GM18508 (cell line): Measurements from ENCODE around the gene VEGFA.

ENCODE experiments used
- ATAC-seq: cut with Tn5 transposase; IDR thresholded peaks from one replicate; pipeline ENCODE4 v1.9.1; 2021; ENCODE audit warnings: moderate number of reproducible peaks; ENCODE audit not compliant: insufficient read depth, unreplicated experiment

The VEGFA gene

DNA sequence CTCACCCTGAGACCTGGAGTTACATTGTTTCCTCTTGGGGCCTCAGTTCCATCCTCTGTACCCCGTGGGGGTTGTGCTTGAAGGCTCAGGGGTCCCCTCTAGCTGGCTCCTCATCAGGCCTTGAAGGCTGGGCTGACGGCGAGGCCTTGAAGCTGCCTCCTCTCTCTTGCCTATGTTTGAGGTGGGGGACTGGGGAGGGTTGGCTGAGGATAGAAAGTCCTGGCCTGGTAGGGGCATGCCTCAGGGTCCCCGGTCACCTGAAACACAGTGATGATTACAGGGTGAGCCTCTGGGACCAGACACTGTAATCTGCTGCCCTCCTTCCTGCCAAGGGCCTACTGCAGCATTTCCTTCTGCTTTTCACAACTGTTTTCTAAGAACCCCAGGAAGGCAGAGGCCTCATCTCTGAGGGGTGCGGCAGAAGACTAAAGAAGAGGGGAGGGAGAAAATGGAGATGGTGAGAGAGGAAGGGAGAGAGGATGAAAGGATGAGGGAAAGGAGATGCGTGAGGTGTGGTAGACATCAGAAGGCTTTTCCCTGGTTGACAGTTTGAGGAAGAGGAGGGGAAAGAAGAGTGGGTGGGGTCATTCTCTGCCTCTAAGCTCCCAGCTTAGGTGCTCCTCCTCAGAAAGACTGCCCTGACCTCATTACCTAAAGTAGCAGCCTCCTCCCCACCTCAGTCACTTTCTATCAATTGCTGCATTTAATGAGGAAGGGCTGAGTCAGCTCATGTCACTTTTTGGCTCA lies 29.7 kb downstream of the VEGFA start:
- no peak for ATAC-seq

- ATAC-seq, result no peak
Measured at GRCh38 chr6:43800298-43800623, 30.2 kb downstream of the VEGFA start.

DNA sequence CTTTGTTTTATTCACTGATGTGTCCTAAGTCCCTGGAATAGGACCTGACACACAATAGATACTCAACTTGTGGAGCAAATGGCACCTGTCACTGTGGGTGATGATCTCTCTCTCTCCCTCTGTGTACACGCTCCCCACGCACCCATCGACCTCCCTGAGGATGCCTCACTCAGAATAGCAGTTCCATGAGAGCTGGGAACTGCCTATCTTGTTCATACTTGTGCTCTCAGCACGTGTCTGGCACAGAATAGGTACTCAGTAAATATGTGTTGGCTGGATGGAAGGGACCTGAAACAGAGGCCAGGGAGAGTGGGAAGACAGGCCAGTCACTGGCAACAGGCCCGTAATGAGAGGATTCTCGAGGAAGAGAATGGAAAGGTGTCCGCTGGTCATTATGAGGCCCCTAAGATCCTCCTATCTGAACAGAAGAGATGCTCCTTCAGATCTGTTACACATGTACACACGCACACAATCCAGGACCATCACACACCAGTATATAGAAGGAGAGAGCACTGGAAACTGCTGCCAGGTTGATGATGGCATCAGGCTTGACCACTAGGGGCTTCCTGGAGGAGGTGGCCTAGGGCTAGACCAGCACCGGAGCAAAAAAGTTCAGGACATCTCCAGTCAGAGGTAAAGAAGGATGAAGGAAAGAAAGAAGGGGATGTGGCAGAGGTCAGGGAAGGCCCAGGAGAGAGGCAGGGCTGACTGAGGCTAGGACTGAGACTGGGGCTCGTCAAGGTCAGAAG lies 30.9 kb downstream of the VEGFA start:
- ATAC-seq, result no peak

DNA sequence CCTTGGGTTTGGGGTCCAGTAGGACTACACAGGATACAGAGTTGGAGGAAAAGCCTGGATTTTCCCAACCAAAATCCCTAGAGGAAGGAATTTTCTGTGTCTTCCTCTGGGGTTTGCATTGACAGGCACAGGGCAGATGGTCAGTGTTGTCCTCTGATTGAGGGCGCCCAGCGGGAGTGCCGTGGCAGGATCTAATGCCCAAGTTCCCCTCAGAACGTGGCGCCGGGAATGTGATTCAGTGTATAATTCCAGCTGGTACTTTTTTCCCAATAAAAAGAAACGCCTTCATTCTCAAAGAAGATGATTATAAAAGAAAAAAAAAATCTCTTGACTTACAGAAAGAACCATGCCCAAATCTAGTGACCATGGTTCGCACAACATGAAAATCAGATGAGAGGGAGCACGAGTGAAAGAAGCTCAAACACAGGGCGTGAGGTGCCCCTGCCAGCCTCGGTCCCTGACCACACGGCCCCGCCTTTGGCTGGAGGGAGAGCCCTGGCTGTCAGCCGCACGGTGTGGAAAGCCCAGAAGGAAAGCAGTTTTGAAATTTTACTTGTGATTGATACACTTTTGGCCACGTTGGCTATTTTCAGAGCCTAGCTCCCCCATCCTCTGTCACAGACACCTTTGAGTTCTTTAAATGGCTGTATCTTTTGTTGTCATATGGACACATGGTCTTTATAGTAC lies 31.6 kb downstream of the VEGFA start:
- ATAC-seq, result no peak

DNA sequence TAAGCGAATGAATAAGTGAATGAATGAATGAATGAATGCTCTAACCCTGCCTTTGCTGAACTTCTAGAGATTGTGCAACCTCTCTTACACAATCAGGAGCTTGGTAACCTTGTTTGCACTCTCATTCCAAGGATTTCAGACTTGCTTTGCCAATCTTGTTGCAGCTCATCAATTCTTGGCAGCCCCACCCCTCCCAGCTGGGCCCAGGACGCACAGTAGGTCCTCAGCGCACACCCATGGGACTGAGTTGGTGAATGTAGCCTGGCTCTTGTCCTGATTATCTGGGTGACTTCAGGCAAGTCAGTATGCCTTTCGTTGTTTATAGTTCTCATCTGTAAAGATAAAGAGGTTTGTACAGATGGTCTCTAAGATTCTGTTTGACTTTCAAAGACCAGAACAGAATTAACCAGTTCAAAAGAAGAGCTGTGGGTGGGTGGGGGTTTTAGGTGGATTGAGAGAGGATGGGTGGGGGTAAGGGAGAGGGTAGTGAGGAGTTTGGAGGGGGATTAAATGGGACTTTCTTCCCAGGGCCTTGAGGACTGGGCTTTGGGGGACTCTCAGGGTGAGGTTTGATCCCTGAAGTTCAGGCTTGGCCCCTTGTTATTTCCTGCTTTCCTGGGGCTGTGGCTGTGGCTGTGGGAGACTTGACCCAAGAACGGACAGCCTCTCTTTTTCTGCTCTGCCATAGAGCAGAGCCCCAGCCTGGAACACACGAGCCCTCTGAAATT lies 33.2 kb downstream of the VEGFA start:
- no peak for ATAC-seq

DNA sequence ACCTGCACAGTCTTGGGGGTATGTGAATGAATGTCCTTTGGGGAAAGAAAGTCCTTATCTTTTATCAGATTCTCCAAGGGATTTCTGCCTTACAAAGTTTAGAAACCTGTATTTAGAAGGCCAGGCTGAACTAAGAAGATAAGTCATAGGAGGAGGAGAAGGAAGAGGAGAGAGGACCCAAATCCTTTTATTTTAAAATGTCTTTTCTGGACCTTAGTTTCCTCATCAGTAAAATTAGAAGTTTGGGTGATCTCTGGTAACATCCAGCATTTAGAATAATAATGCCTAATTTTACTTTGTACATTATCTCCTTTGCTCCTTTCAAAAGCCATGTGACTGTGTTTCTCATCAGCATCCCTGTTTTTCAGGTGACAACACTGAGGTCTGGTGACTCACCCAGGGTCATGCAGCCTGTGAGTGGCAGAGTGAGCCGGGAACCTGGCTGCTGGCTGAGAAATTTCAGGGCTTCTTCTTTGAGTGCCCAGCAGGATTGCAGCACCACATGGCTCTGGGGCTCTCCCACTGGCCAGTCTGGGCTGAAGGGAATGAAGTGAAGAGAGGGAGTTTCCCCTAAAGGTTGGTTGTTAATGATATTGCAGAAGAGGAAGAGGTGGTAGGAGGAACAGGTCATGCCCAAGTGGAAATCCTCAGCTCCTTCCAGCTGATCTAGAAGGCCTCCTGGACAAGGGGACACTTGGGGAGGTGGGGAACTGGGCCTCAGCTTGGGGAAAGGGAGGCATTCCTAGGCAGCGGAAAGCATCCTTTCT lies 34.0 kb downstream of the VEGFA start:
- no peak for ATAC-seq

GRCh38 chr6:43804550-43805223 lies 34.7 kb downstream of the VEGFA start:
- ATAC-seq, result no peak

DNA sequence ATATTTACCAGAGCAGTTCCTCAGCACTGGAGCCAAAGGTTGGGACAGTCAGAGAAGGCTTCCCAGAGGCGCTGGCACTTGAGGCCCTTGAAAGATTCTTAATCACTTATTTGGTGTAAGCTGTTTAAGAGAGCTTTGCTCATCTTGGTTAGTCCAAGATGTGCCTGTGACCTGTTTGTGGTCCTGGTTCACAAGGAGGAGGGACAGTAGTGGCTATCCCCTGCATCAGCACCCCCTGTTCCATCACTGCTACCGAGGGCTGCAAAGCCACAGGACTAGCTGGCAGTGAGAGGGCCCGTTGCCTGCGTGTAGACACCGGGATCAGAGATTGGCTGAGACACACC lies 35.7 kb downstream of the VEGFA start:
- ATAC-seq, result no peak

DNA sequence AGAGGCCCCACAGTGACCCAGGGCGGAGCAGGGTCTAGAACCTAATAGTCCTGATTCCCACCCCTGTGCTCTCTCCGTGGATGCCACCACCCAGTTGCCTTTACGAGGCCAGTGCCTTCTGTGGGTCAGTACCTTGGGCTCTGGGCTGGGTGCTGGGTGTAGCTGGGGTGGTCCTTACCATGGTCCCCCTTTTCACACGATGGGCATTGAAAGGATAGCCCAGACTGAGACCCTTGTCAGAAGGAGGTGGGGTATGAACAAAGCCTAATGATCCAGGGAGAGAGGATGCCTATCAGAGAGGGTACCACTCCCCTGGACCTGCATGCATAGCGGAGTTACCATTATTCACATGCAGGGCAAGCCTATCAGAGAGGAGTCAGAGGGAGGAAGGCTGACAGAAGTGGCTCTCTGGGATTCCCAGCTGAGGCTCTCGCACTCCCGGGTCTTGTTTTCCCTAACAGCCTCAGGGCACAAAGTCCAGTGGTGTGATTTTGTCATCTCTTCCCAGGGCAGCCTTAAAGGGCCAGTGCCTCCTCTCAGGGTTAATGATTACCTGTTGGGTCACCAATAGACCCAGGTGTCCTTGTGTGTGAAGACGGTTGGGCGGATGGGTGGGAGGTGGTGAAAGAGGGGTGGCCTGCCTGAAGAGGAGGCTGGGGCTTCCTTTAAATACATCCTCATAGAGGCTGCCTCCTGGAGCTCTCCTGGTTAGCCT lies 36.2 kb downstream of the VEGFA start:
- no peak for ATAC-seq

GRCh38 chr6:43806758-43807227 lies 36.8 kb downstream of the VEGFA start:
- ATAC-seq, result no peak

DNA sequence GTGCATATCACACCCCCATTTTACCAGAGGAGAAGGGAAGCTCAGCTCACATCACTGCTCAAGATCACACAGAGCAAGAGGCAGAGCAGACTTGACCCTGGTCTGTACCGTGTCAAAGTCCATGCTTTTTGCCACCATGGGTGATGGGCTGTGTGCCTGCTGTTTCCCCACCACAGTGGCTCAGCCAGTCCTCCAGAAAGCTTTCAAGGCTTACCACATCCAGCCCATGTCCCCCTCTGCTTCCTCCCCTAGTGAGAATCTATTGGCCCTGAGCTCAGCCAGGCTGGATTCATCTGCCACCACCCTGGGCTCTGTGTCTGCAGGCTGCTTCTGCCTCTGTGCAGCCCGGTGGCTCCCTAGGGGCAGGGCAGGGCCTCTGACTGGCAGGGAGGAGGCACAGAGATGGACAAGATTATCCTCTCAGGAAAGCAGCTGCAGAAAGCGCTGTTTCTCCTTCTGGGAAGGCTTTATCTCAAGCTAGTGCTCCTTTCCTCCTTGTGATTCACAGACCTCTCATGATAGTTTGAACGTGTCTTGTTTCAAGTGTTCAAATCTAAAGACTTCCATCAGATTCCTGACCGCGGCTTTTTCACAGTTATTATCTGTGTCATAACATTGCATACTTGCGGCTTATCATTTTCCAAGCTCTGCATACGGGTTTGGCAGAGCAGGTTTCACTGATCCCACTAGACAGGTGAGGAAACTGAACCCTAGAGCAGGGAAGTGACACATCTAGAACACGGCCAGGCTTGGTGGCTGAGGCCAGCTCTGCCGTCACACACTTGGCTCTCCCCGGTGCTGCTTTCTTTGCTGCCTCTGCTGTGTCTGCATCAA lies 37.4 kb downstream of the VEGFA start:
- no peak for ATAC-seq

GRCh38 chr6:43808412-43808811 lies 38.4 kb downstream of the VEGFA start:
- no peak for ATAC-seq

- no peak for ATAC-seq
Measured at GRCh38 chr6:43809417-43810305, 39.6 kb downstream of the VEGFA start.

GRCh38 chr6:43810965-43811732 lies 41.1 kb downstream of the VEGFA start:
- no peak for ATAC-seq

DNA sequence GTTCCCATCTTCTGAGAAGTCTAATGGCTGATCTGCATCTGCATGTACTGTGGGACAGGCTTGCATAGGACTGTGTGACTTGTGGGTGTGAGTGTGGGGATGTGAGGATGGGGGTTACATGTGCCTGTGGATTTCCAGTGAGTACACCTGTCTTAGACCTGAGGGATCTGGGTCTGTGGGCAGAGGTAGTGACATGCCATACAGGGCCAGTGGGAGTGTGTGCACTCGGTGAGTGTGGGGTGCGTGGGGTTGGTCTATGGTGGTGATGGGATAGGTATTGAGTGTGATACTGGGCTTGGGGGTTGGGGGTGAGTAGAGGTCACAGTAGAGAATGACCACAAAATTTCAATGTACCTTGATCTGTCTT lies 41.7 kb downstream of the VEGFA start:
- no peak for ATAC-seq

DNA sequence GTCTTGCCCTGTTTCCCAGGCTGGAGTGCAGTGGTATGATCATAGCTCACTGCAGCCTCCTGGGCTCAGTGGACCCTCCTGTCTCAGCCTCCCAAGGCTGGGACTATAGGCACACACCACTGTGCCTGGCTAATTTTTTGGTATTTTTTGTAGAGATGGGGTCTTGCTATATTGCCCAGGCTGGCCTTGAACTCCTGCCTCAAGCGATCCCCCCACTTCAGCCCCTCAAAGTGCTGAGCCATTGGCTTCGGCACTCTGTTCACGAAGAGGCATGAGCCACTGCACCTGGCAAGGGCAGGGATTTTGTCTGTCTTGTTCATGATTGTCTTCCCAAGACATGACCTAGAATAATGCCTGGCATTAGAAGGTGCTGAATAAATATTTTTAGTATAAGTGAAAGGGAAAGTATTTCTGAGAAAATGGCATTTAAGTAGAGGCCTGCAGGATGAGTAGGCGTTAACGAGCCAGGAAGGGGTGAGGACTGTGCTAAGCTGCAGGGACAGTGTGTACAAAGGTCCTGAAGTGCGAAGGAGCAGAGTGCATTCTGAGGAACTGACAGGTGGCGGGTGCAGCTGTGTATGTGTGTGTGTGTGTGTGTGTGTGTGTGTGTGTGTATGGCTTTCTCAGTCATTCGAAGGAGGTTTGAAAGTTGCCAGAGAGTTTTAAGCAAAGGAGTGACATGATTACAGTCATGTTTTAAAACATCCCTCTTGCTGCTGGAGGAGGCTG lies 43.0 kb downstream of the VEGFA start:
- no peak for ATAC-seq
